Heart left ventricle (tissue), 13 donors: Measurements from ENCODE around the gene ANKRD40CL.

ENCODE experiments used
- POLR2A ChIP-seq, 2 donors: fragments of 450-650 bp; IDR thresholded peaks; one replicate each; pipeline ENCODE4 v1.6.1; 2017; ENCODE audit warnings: antibody characterized with exemption in 2 of 2, mild to moderate bottlenecking in 2 of 2, moderate library complexity in 2 of 2
- TF ChIP-seq, protein P1 (sequence below), 12 donors: fragments of 200-600 bp; sonication (generic) in 4 of 12; IDR thresholded peaks; one replicate each; pipeline versions ENCODE4 v1.5.0 to v1.8.0; 2018 to 2022; ENCODE audit warnings: antibody characterized with exemption in 12 of 12, mild to moderate bottlenecking in 5 of 12
- donor health status: ischemic (EF 13 %, LVEDD 7.1; RV severe dilation, severe dysfunction).
- donor health status: DM: no; HTN: yes; CAD: no.
- donor health status: DM: no; HTN: no; CAD: no.
- donor health status: ischemic (EF 25% LVEDD 6.9; RV normal size, moderate dysfunction).
- donor health status: ischemic (EF 25% LVEDD 5.7; RV mildly dilated, moderate dysfunction).
- donor health status: ischemic (EF 35%, LVEDD 5.7; RV mildly dilated, moderate dysfunction).
- donor health status: nonischemic (EF 11% LVEDD 7.7; RV severe dilation, severe dysfunction).
- donor health status: DM: yes; HTN: yes; CAD: no.
- donor health status: PGD.
- donor health status: ischemic (EF 29% LVEDD 5.4; RV normal size, mild dysfunction).
- donor health status: nonischemic (EF 23%, LVEDD 6.1; RV moderate dilation, normal function).

GRCh38 chr17:50764734-50765149, 2.6 kb downstream of the ANKRD40CL start:
- TF ChIP-seq, protein P1, sequence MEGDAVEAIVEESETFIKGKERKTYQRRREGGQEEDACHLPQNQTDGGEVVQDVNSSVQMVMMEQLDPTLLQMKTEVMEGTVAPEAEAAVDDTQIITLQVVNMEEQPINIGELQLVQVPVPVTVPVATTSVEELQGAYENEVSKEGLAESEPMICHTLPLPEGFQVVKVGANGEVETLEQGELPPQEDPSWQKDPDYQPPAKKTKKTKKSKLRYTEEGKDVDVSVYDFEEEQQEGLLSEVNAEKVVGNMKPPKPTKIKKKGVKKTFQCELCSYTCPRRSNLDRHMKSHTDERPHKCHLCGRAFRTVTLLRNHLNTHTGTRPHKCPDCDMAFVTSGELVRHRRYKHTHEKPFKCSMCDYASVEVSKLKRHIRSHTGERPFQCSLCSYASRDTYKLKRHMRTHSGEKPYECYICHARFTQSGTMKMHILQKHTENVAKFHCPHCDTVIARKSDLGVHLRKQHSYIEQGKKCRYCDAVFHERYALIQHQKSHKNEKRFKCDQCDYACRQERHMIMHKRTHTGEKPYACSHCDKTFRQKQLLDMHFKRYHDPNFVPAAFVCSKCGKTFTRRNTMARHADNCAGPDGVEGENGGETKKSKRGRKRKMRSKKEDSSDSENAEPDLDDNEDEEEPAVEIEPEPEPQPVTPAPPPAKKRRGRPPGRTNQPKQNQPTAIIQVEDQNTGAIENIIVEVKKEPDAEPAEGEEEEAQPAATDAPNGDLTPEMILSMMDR (IDR thresholded peaks at IDR 0.05) = no peak
- no peak for TF ChIP-seq POLR2A (IDR thresholded peaks at IDR 0.05)
